ENCODE measurements around the gene PLK5.
"Not testable (repeated sequence)": the region's sequence is repeated elsewhere in the genome, so short reads cannot be mapped to it uniquely, and the experiment has no call there.

- TF ChIP-seq POLR2A (IDR thresholded peaks at IDR 0.05); EP300 (IDR thresholded peaks at IDR 0.05; ENCODE audit: low read depth); CTCF (IDR thresholded peaks at IDR 0.05): not testable (repeated sequence)
Observed at GRCh38 chr19:1530856-1531255, 7.0 kb downstream of the PLK5 start.

Measured in transverse colon (tissue), 3 donors.